ENCODE measurements around the gene IPO4.

IPO4 gene

DNA sequence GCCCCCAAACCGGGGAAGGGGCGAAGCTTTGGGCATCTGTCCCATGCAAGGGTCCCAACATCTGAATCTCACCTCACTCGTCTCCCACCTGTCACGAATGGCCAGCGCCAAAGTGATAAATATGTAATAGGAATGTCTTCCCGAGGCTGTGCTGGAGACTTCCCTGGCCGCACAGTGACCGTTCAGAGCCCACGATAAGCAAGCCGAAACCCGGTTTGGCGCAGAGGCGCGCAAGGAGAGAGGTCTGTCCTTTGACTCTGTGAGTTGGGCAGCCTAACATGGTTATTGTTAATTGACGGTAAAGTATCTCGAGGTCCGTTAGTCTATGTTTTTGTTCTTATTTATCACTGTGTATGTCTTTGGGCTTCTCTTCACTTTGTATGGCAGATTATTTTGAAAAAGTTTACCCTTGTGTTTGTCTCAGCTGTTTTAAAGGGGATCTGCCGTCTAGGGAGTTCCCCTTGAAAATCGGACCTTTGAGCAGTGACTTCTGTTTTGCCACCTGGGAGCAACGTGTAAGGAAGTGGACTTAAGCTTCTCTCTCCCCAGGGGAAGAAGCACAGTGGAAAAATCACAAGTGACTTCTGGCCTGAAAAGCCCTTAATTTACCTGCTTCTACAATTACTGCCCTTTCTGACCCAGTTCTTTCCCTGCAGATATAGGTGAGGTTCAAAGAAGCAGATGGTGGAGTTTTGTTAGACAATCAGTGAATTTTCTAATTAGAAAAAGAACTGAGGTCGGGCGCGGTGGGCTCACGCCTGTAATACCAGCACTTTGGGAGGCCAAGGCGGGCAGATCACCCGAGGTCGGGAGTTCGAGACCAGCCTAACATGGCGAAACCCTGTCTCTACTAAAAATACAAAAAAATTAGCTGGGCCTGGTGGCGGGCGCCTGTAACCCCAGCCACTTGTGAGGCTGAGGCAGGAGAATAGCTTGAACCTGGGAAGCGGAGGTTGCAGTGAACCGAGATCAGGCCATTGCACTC is 7.7 kb upstream of the IPO4 start:
- Histone ChIP-seq H3K4me3 (ENCODE audit: low read depth in 1 of 2, low read length in 1 of 2) (peak overlapping the region; percentile 93 to 97), H3K36me3 (peaks cover 17% of the 10 kb centered on the region)
- TF ChIP-seq, protein P1, sequence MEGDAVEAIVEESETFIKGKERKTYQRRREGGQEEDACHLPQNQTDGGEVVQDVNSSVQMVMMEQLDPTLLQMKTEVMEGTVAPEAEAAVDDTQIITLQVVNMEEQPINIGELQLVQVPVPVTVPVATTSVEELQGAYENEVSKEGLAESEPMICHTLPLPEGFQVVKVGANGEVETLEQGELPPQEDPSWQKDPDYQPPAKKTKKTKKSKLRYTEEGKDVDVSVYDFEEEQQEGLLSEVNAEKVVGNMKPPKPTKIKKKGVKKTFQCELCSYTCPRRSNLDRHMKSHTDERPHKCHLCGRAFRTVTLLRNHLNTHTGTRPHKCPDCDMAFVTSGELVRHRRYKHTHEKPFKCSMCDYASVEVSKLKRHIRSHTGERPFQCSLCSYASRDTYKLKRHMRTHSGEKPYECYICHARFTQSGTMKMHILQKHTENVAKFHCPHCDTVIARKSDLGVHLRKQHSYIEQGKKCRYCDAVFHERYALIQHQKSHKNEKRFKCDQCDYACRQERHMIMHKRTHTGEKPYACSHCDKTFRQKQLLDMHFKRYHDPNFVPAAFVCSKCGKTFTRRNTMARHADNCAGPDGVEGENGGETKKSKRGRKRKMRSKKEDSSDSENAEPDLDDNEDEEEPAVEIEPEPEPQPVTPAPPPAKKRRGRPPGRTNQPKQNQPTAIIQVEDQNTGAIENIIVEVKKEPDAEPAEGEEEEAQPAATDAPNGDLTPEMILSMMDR (IDR thresholded peaks at IDR 0.05) = no peak

DNA sequence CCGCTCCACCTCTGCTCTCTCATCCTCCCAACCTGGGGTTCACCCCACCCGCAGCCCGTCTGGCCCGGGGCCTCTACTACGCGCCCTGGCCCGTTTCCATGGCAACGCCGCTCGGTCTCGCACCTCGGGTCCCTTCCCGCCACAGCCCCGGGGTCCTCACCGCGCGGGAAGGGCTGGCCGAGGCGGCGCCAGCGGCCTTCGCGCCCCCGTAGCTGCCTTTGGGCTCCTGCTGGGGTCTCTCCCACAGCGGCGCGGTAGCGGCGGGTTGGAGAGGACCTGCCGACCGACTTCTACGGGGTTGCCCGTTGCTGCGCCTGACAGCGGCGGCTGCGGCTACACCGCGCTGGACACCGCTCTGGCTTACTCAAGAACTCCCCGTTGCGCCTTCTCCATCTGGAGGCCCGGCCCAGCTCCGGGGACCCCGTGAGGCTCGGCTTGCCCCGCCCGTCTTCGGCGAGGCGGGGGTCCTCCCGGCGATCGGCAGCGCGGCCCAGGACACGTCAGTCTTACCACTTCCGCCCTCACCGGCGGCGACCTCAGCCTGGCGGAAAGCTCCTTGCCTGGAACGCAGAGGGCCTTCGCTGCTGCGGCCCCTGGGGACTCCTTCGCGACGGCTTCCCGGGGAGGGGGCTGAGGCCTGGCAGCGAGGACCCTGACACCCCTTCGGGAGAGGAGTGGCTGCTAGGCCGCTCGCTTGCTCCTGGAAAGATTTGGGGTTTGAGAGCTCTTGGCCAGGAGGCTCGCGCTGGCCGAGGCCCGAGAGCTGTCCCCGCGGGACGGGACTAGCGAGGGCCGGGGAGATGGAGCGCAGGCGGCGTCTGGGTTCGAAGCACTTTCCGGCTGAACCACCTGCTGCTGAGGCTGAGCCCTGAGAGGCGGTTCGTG is 6.8 kb upstream of the IPO4 start, which contains the start of gene TM9SF1:
Gene TM9SF1, minus strand, starts transcription at position 256 of the 885 bp plus-strand sequence. CDS start 422 bp downstream, outside the sequence.
- H3K27ac ChIP-seq = peak within 1 kb of the TSS; percentile 97
- H3K36me3 ChIP-seq = peaks cover 13% of the 10 kb centered on the region
- peaks cover 30 to 36% of the 10 kb centered on the region in 2 experiments for H3K4me1 ChIP-seq (ENCODE audit: control insufficient read depth in 1 of 2, insufficient read depth in 1 of 2, low read depth in 1 of 2, low read length in 1 of 2)
- TF ChIP-seq, protein P1 (IDR thresholded peaks at IDR 0.05) = peak; percentile 30
- no peaks in the 10 kb centered on the region for H3K9me3 ChIP-seq
- H3K27me3 ChIP-seq = no peaks in the 10 kb centered on the region
- peak within 1 kb of the TSS; percentile 93 to 97 for H3K4me3 ChIP-seq (ENCODE audit: low read depth in 1 of 2, low read length in 1 of 2)

More for the DNA sequence above, 7.7 kb upstream of the IPO4 start:
- H3K27ac ChIP-seq = peak overlapping the region; percentile 97
- H3K4me1 ChIP-seq (ENCODE audit: control insufficient read depth in 1 of 2, insufficient read depth in 1 of 2, low read depth in 1 of 2, low read length in 1 of 2) = peaks cover 30 to 36% of the 10 kb centered on the region in 2 experiments
- no peaks in the 10 kb centered on the region for H3K9me3 ChIP-seq
- H3K27me3 ChIP-seq = no peaks in the 10 kb centered on the region

DNA sequence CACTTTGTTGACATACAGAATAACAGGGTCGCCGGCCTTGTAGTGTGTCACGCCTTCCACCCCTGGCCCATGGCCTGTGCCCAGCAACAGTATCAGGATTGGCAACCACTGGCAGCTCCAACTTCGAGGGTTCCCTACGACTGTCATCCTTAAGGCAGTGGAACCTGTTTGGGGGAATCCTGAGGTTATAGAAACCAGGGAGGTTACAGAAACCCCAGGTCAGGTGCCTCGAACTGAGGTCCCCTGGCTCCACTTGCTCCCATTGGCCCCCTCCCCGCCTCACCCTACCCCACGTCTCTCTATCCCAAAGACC is 6.2 kb upstream of the IPO4 start:
- Histone ChIP-seq H3K4me3 (ENCODE audit: low read depth in 1 of 2, low read length in 1 of 2) (peak overlapping the region; percentile 93 to 97), H3K9me3 (no peaks in the 10 kb centered on the region), H3K4me1 (ENCODE audit: control insufficient read depth in 1 of 2, insufficient read depth in 1 of 2, low read depth in 1 of 2, low read length in 1 of 2) (peaks cover 30 to 36% of the 10 kb centered on the region in 2 experiments), H3K27me3 (no peaks in the 10 kb centered on the region), H3K27ac (peak overlapping the region; percentile 97), H3K36me3 (peaks cover 18% of the 10 kb centered on the region)
- TF ChIP-seq, protein P1 (IDR thresholded peaks at IDR 0.05) = no peak

DNA sequence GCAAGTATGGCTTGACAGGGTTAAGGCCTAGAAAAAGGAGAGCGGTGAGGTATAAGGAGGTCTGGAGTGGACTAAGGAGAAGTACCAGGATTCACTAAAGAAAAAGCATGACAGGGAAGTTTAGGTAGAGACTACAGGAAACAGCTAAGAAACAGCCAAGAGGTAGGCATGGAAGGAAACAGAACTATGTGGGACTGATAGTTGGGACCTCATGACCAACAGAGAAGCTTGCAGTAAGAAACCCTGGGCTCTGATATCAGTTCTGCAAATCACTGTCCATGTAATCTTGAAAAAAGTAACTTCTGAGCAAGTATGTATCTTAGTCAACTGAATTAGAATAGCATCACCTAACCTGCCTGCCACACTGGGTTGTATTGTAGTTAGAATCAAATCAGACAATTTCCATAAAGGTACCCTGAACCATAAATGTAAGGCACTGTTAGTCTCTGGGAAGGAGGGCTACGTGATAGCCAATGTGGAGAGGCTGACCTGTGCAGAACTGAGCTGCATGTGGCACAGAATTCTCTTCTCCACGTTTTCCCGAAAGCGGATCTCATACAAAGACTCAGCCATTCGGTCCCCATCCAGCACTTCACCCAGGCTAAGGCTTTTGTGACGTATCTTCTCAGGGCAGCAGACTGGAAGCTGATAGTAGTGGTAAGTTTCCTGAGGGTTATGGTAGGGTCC is 5.7 kb upstream of the IPO4 start:
- Histone ChIP-seq H3K36me3 (peaks cover 18% of the 10 kb centered on the region), H3K27me3 (no peaks in the 10 kb centered on the region), H3K9me3 (no peaks in the 10 kb centered on the region), H3K4me1 (ENCODE audit: control insufficient read depth in 1 of 2, insufficient read depth in 1 of 2, low read depth in 1 of 2, low read length in 1 of 2) (peaks cover 31 to 36% of the 10 kb centered on the region in 2 experiments), H3K4me3 (ENCODE audit: low read depth in 1 of 2, low read length in 1 of 2) (peak overlapping the region; percentile 93 to 97), H3K27ac (peak overlapping the region; percentile 97)
- TF ChIP-seq, protein P1 (IDR thresholded peaks at IDR 0.05) = no peak

DNA sequence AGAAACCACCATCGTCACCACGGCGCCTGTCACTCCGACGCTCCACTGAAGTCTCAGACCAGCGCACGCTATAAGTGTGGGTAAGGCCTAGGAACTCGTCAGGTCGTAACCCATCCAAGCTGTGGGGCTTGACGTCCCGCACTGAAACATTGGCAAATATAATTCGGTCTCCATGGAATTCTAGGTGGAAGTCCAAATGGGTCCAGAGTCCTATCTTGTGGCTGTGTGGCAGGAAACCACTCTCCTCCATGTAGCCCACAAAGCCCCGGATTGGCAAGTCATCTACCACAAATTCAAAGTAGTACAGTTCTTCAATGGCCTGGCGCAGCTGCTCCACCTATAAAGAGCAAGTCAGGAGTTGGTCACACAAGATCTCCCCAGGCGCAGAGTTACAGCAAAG is 4.3 kb upstream of the IPO4 start:
- H3K27me3 ChIP-seq = no peaks in the 10 kb centered on the region
- no peaks in the 10 kb centered on the region for H3K9me3 ChIP-seq
- TF ChIP-seq, protein P1 (IDR thresholded peaks at IDR 0.05) = no peak
- peaks cover 18% of the 10 kb centered on the region for H3K36me3 ChIP-seq
- H3K4me3 ChIP-seq (ENCODE audit: low read depth in 1 of 2, low read length in 1 of 2) = no peak overlapping the region
- H3K27ac ChIP-seq = no peak overlapping the region
- H3K4me1 ChIP-seq (ENCODE audit: control insufficient read depth in 1 of 2, insufficient read depth in 1 of 2, low read depth in 1 of 2, low read length in 1 of 2) = peaks cover 38 to 45% of the 10 kb centered on the region in 2 experiments
